Measurements from ENCODE around the gene DRICH1.
"Not testable (repeated sequence)": the region's sequence is repeated elsewhere in the genome, so short reads cannot be mapped to it uniquely, and the experiment has no call there.

The DRICH1 gene

DNA sequence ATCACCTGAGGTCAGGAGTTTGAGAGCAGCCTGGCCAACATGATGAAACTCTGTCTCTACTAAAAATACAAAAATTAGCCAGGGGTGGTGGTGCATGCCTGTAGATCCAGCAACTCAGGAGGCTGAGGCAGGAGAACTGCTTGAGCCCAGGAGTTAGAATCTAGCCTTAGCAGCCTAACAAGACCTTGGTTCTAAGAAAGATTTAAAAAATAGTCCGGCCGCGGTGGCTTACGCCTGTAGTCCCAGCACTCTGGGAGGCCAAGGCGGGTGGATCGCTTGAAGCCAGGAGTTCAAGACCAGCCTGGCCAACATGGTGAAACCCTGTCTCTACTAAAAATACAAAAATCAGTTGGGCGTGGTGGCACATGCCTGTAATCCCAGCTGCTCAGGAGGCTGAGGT is 14.4 kb upstream of the DRICH1 start:
- not testable (repeated sequence) for DNase-seq

DNA sequence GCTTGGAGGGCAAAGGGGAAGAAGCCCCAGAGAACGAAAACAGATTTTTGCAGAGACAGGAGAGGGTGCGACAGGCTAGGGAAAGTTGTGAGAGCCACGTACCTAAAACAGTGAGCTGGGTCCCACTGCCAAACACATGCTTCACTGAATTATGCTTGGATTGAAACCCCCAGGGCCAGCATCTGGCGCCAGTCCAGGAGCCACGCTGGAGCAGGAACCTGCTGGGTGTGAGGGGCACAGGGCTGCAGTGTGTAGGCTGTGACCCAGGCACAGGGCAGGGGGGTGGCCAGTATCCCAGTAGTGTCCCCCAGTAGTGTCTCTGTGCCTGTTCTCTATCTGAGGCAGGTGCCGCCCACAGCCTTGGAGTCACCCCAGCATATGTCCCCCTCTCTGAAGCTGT is 8.1 kb upstream of the DRICH1 start:
- not testable (repeated sequence) for DNase-seq

- no peak for DNase-seq
These were observed 7.5 kb upstream of the DRICH1 start for GRCh38 chr22:23639661-23640060.

- DNase-seq, result no peak
These were observed 6.5 kb upstream of the DRICH1 start for GRCh38 chr22:23638611-23639010.

DNA sequence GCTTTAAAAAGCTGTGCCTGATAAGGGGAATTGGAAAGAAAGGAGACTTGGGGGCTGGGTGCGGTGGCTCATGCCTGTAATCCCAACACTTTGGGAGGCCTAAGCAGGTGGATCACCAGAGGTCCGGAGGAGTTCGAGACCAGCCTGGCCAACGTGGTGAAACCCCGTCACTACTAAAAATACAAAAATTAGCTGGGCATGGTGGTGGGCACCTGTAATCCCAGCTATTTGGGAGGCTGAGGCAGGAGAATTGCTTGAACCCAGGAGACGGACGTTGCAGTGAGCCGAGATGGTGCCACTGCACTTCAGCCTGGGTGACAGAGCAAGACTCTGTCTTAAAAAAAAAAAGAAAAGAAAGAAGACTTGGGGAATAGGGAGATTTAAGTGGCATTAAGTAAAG is 3.2 kb upstream of the DRICH1 start:
- DNase-seq, result not testable (repeated sequence)

- DNase-seq, result not testable (repeated sequence)
These were observed 3.9 kb downstream of the DRICH1 start for GRCh38 chr22:23628056-23628743.

GRCh38 chr22:23627401-23628055 is 4.6 kb downstream of the DRICH1 start:
- DNase-seq, result not testable (repeated sequence)

DNA sequence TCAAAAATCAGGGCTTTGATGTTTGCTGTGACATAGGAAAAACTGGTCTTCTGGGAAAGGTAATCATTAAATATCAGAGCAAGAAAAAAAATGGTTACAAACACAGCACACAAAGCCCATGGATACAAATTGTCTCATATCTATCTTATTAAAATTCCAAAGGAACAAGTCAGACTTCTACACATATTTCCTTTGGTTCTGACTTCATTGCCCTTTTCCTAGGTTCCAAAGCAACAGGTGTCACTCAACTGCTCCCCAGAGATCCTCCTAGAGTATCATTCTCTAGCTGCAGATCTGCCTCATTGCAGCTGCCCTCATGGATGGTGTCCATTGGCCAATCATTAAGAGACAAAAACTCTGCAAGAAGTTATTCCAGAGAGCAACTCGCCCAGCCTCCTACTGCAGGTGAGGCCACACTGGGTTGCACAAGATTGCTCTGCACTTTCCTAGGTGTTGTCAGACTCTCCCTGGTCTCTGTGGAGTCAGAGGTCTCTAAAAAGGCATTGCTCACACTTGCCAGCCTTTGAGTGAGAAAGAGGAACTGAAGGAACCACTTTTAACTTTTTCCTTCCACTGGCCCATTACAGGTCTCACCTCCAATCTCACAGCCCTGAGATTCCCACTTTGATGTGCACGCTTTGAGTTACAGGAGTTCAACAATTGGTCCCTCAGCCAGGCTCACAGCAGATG is 5.7 kb downstream of the DRICH1 start:
- DNase-seq, result no peak

DNA sequence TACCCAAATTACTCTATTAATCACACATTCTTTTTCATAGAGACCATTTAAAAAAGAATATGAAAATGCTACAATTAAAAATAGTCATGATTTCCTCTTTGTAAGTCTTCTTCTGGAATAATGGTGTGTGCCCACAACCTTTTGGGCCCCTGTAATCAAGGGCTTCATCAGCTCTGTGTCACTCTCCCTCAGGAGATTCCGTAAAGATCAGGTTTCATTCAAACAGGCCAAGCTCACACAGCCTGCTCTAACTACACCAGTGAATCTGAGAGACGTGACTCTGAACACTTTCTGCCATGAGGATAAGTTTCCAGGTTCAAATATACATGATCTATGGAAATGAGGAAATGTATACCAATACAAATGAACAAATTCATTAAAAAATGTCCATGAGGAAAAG is 9.5 kb downstream of the DRICH1 start:
- DNase-seq, result no peak

- DNase-seq, result not testable (repeated sequence)
These were observed 10.2 kb downstream of the DRICH1 start for GRCh38 chr22:23621916-23622315.

DNA sequence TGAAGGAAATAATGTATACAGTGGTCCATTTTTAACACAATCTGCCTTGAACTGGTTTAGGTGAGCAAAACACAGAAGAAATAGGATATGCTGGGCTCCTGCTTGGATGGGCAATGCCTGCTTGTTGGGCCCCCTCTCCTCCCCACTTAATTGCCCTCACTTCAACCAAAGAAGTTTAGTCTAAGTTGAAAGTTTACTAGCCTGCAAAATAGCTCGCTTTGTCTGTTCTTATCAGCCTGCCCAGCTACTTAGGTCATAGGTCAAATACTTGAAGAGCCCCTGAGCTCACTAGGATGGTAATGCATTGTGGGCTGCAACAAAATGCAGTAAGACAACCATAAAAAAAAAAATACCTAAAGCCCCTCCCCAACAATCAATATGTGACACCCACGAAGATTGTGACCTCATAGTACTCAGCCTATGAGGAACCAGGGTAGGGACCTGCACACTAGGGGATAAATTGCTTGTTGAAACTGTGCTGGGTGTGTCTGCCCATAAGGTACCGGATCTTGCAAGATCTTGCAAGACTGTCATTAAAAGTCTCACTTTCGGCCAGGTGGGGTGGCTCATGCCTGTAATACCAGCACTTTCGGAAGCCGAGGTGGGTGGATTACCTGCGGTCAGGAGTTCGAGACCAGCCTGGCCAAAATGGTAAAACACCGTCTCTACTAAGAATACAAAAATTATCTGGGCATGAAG is 10.9 kb downstream of the DRICH1 start:
- no peak for DNase-seq

DNA sequence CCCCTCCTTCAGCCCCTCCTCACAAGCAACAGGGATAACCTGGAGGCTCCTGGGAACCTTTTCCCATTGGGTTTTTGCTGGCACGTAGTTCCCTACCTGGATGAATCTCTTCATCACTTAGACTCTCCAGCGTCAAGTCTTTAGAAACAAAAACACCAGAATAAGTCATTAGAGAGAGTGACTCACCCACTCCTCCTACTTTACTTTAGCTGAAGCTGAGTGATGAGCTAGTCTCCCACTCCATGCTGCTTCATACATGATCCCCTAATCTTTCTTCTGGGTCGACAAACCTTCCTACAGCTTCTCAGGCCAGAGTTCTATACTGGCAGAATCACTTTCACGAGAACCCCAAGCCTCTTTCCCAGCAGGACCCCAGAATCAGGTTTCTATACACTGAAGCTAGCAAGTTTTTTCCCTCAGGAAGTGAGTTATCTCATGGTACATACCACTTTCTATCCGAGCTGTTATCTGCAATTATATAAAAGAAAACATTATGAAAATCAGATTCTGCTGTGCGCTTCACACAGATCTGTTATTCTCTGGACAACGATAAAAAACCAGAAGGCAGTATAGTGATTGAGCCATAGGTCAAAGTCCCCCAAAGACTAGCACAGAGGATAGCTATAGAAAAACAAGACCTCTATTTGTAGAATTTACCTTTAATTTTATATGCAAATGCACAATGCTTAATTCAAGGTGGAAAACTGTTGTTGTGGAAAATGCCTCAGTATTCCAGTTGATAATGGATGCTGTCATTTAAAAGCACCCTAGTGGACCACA is 18.7 kb downstream of the DRICH1 start:
- no peak for DNase-seq

DNA sequence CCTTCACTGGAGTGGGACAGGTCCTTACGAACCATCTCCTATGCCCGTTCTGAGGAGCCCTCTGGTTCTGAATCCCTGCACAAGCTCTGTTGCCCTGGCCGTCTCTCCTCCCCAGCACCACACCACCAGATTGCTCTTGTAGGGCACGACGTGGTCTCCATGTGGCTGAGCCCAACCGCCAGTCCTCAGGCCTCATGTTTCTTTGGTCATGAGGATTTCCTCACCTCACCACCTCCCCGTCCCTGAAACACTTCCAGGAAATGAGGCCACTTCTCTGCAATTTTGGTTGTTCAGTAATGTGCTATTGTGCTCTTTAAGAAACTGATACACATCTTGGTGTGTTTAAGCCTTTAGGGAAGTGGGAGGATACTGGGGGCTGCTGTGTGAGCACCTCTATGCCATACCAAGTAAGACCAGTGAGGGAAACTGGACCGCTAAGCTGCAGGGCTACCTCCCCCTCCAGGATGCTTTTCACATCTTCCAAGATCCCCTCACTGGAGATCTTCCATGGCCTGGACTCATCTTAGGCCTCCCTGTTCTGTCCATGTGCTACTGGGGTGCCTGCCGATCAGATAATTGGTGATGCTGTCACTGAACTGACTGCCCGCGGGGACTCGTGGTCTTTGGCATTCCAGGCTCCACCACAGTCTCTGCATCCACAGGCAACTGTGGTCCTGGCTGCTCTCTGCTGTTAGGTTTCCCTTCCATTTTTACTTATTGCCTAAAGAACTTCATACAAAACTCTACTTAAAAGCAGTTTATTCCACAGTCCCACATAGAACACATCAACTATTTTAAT is 21.9 kb downstream of the DRICH1 start:
- DNase-seq, result no peak

- no peak for DNase-seq
These were observed 23.5 kb downstream of the DRICH1 start for GRCh38 chr22:23608583-23608982.

GRCh38 chr22:23606204-23607131 is 25.7 kb downstream of the DRICH1 start:
- no peak for DNase-seq

GRCh38 chr22:23604939-23605712 is 27.0 kb downstream of the DRICH1 start:
- no peak for DNase-seq

DNA sequence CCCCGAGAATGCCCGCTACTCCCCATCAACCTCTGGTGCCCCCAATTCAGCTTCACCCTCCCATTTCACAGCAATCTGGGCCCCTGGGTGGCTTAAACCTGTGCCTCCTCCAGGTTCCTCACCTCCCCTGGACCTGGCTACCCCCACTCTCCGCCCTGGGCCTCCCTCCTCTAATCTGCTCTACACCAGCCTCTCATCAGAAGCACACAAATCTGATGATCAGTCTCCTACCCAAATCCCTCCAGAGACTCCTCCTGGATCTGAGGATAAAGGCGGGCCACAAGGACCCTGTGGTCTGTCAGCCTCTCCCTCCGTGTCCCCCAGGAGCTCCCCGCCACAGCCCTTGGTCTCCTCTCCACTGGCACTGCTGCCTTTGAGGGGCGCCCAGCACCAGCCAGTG is 28.9 kb downstream of the DRICH1 start:
- no peak for DNase-seq

DNA sequence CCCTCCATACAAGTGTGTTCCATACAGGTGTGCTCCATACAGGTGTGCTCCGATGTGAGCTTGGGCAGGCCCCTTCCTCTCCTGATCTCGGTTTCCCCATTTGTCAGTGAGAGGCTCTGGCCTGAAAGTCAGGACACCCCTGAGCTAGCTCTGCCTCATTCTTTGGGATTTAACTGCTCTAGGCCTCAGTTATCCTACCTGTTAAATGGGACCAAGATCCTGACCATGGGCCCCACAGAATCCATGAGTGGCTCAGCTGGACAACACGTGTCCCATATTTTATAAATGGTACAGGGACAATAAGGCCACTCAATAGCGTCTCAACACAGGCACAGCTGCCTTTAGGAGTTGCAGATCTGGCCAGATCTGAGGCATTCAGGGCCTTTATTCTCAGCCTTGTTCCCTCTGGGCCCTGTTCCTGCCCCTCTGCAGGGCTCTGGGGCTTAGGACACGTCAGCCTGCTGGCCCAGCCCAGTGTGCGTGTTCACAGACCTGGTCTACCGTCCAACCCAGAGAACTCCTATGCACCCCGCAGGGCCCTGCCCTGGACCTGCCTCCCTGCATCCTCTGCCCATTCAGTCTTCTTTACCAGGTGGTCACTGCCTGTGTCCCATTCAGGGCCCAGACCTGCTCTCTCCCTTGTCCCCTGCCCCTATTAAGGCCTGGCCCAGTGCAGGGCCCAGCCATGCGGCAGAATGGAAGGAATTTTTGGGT is 33.2 kb downstream of the DRICH1 start:
- no peak for DNase-seq
